K562 (cell line): ENCODE measurements around the gene IFNAR2. TPM values are rescaled to one million over a fixed set of nuclear protein-coding genes. Genes with fewer than 3 reads are reported as not detected.

Source experiments
- ATAC-seq: fragments of 200-7000 bp; cut with Tn5 transposase; 3 replicates; pipeline ENCODE4 v1.9.1; 2020; ENCODE audit warnings: moderate library complexity
- BruUV-seq: library from RNA; stranded (reverse); fragments of 400-500 nt; replicated peaks from 2 replicates; lab custom pipeline; 2021; lab: Mats Ljungman, UMichigan
- CTCF ChIA-PET: fragments of 300-600 bp; formaldehyde crosslinking; extraction: SDS; loops from one replicate; lab custom pipeline; 2021; ENCODE audit warnings: low intra/inter-chr PET ratio; lab: Yijun Ruan, JAX
- POLR2A ChIA-PET: fragments of 300-600, 350-650 bp; sonication (Branson Sonifier 250); formaldehyde crosslinking; extraction: SDS; loops from one replicate; lab custom pipeline; 2021; ENCODE audit warnings: antibody characterized with exemption, inconsistent platforms; lab: Yijun Ruan, JAX
- DNase-seq, 4 experiments: peaks; one replicate each; pipeline versions ENCODE4 v3.0.0 to v3.0.0-alpha.2; 2011 to 2018; ENCODE audit warnings: low spot score in 3 of 4, mixed read lengths in 3 of 4; ENCODE audit errors: extremely low read depth in 1 of 4
- FAIRE-seq: peaks from 2 replicates; lab custom pipeline; 2011; peaks lifted over from hg19 to GRCh38; lab: Jason Lieb, UNC
- H2AFZ ChIP-seq: 2 replicates; pipeline ENCODE4 v1.6.0; 2011; ENCODE audit warnings: low read depth, low read length, control low read depth, inconsistent platforms
- H3K27ac ChIP-seq: fragments of 200-600 bp; 3 replicates; pipeline ENCODE4 v1.8.0; 2011; ENCODE audit warnings: low read depth, mild to moderate bottlenecking, control low read depth, inconsistent platforms, low read length, moderate library complexity, mixed read lengths; ENCODE audit errors: extremely low read depth
- H3K27me3 ChIP-seq, 2 experiments: fragments of 300-600 bp in 1 of 2; 2 replicates in 1 of 2; 3 replicates in 1 of 2; pipeline versions ENCODE4 v1.6.0 to v1.8.0; 2011; ENCODE audit warnings: inconsistent platforms in 2 of 2, low read length in 2 of 2, mild to moderate bottlenecking in 1 of 2, mixed read lengths in 1 of 2, moderate library complexity in 1 of 2; ENCODE audit not compliant: control insufficient read depth in 2 of 2, insufficient read depth in 2 of 2
- H3K36me3 ChIP-seq: fragments of 300-600 bp; 3 replicates; pipeline ENCODE4 v1.8.0; 2011; ENCODE audit warnings: mild to moderate bottlenecking, low read length, inconsistent platforms; ENCODE audit not compliant: control insufficient read depth, insufficient read depth
- H3K4me1 ChIP-seq, 2 experiments: fragments of 200-600 bp in 1 of 2; replicated peaks in 1 of 2; 2 replicates in 1 of 2; 3 replicates in 1 of 2; pipeline versions ENCODE4 v1.5.1 to v1.8.0; 2011; ENCODE audit warnings: inconsistent platforms in 2 of 2, low read length in 2 of 2, mild to moderate bottlenecking in 1 of 2, mixed read lengths in 1 of 2, moderate library complexity in 1 of 2; ENCODE audit not compliant: control insufficient read depth in 2 of 2, insufficient read depth in 2 of 2
- H3K4me2 ChIP-seq: 2 replicates; pipeline ENCODE4 v1.6.1; 2011; ENCODE audit warnings: low read length, control low read depth, inconsistent platforms, mixed read lengths; ENCODE audit not compliant: insufficient read depth
- H3K4me3 ChIP-seq: fragments of 200-600 bp; sonication (generic), shearing (Covaris generic); 2 replicates; pipeline ENCODE4 v1.5.1; 2016; ENCODE audit warnings: control low read depth, inconsistent platforms
- H3K79me2 ChIP-seq: fragments of 200-600 bp; 3 replicates; pipeline ENCODE4 v1.8.0; 2011; ENCODE audit warnings: low read length, inconsistent platforms; ENCODE audit not compliant: control insufficient read depth, insufficient read depth
- H3K9ac ChIP-seq, 2 experiments: 2 replicates each; pipeline versions ENCODE4 v1.6.0 to v1.6.1; 2011; ENCODE audit warnings: low read depth in 2 of 2, low read length in 2 of 2, control low read depth in 1 of 2, inconsistent platforms in 1 of 2, mild to moderate bottlenecking in 1 of 2, mixed read lengths in 1 of 2; ENCODE audit not compliant: insufficient read depth in 1 of 2
- H3K9me1 ChIP-seq: one replicate; pipeline ENCODE4 v1.6.0; 2011; ENCODE audit warnings: inconsistent platforms, mild to moderate bottlenecking, low read length, moderate library complexity; ENCODE audit not compliant: control insufficient read depth, insufficient read depth
- H3K9me3 ChIP-seq: replicated peaks from 2 replicates; pipeline ENCODE4 v1.5.1; 2011; ENCODE audit warnings: low read depth, low read length, inconsistent platforms; ENCODE audit not compliant: control insufficient read depth, insufficient read depth
- H4K20me1 ChIP-seq: replicated peaks from 2 replicates; pipeline ENCODE4 v1.6.1; 2011; ENCODE audit warnings: low read length, inconsistent platforms, mixed read lengths; ENCODE audit not compliant: control insufficient read depth, insufficient read depth
- BCLAF1 ChIP-seq, 2 experiments: fragments of 450-650 bp in 1 of 2; IDR thresholded peaks; 2 replicates each; pipeline ENCODE4 v1.6.1; 2011 to 2017; ENCODE audit warnings: low read depth in 2 of 2, antibody characterized with exemption in 1 of 2, borderline replicate concordance in 1 of 2, low read length in 1 of 2, mild to moderate bottlenecking in 1 of 2, mixed read lengths in 1 of 2; ENCODE audit not compliant: control insufficient read depth in 1 of 2
- BRCA1 ChIP-seq, 2 experiments: fragments of 450-650 bp in 1 of 2; sonication (generic) in 1 of 2; formaldehyde crosslinking in 1 of 2; IDR thresholded peaks; 2 replicates each; pipeline versions ENCODE4 v1.5.0 to v1.6.1; 2017 to 2020; ENCODE audit warnings: mild to moderate bottlenecking in 1 of 2, missing genetic modification reagents in 1 of 2
- CBFA2T3 ChIP-seq: fragments of 450-650 bp; IDR thresholded peaks from 2 replicates; pipeline ENCODE4 v1.6.1; 2017
- NR2F6 ChIP-seq: fragments of 450-650 bp; formaldehyde crosslinking; IDR thresholded peaks from 2 replicates; pipeline ENCODE4 v1.4.0; 2020; ENCODE audit warnings: mild to moderate bottlenecking
- RNF219 ChIP-seq: fragments of 250-450 bp; sonication (Bioruptor Pico); IDR thresholded peaks from 2 replicates; pipeline ENCODE4 v1.5.0; 2022; ENCODE audit warnings: mild to moderate bottlenecking
- SP1 ChIP-seq: sonication (generic); formaldehyde crosslinking; IDR thresholded peaks from 2 replicates; pipeline ENCODE4 v1.8.1; 2022; ENCODE audit warnings: mild to moderate bottlenecking, missing genetic modification reagents
- SREBF1 ChIP-seq: fragments of 150-350 bp; IDR thresholded peaks from 2 replicates; pipeline ENCODE4 v1.6.1; 2014; ENCODE audit warnings: antibody characterized with exemption, low read depth, low read length, borderline replicate concordance
- ZFX ChIP-seq: sonication (generic); formaldehyde crosslinking; IDR thresholded peaks from 2 replicates; pipeline ENCODE4 v1.8.0; 2022; ENCODE audit warnings: mild to moderate bottlenecking, missing genetic modification reagents, moderate library complexity
- WGBS: fragments of 100-300 bp; shearing (Covaris generic); methylation state at CpG from one replicate; pipeline ENCODE4 v1.1.6; 2016; ENCODE audit warnings: low coverage, mixed read lengths; ENCODE audit not compliant: insufficient coverage; ENCODE audit errors: missing lambda C conversion rate; 5-methylcytosine and 5-hydroxymethylcytosine counted together
- in situ Hi-C: fragments of 300-500 bp; cut with MboI; formaldehyde crosslinking; loops from 4 replicates; pipeline ENCODE4 v1.15.0; 2018; ENCODE audit warnings: inconsistent platforms, mixed read lengths
- intact Hi-C: fragments of 100-400 bp; cut with micrococcal nuclease; formaldehyde crosslinking; loops from 2 replicates; pipeline ENCODE4 v1.14.2; 2022
- polyA plus RNA-seq, 8 experiments: library from polyadenylated mRNA; depleted of rRNA in 4 of 8; stranded (reverse) in 5 of 8; unstranded in 3 of 8; fragments of >200 nt; fragmentation: Nextera tagmentation in 2 of 8; fragmentation: Illumina TruSeq in 1 of 8; extraction: Ambion mirVana in 2 of 8; extraction: Trizol in 1 of 8; gene quantifications; 2 replicates each; pipeline versions ENCODE4 v1.2.1 to v1.2.3, GENCODE V29; 2011 to 2014; ENCODE audit warnings: inconsistent platforms in 1 of 8, missing spikeins in 1 of 8
- total RNA-seq, 7 experiments: library from RNA; depleted of rRNA in 6 of 7; stranded (reverse); fragments of >200 nt in 6 of 7; fragmentation: Illumina TruSeq in 2 of 7; extraction: Trizol in 2 of 7; gene quantifications; 2 replicates each; pipeline versions ENCODE4 v1.2.1 to v1.2.3, GENCODE V29; 2011 to 2021; ENCODE audit warnings: low replicate concordance in 1 of 7

IFNAR2 gene
- total and polyA plus RNA-seq, 9 of the 15 experiments (the other 6 are each of a cell fraction or from before 2014, with no cell fraction given): 1.7 to 48.3 (median 8.4) TPM

GRCh38 chr21:33230545-33231324 lies 997 bp downstream of the IFNAR2 start:
- in situ Hi-C loops: no loop called here
- peak; percentile 67 for ATAC-seq
- 2% methylated on average over 24 of the region's 30 CpGs for WGBS
- Histone ChIP-seq H3K36me3 (peaks cover 5% of the 10 kb centered on the region; the same call in 1 of the 3 replicates), H3K4me3 (peak overlapping the region; percentile 86), H3K9me1 (no peaks in the 10 kb centered on the region), H3K27ac (peak overlapping the region; percentile 79), H3K9ac (peak overlapping the region; percentile 67 to 98), H3K79me2 (peaks cover 33% of the 10 kb centered on the region), H2AFZ (peak overlapping the region; percentile 89), H4K20me1 (no peaks in the 10 kb centered on the region), H3K4me2 (peak overlapping the region; percentile 85), H3K27me3 (no peaks in the 10 kb centered on the region), H3K9me3 (no peaks in the 10 kb centered on the region), H3K4me1 (peaks cover 29 to 36% of the 10 kb centered on the region in 2 experiments)
- intact Hi-C loops: no loop called here
- ChIA-PET CTCF (interaction anchor here (0.7 to 1.8 kb wide), 3 partner anchors 31 to 870 kb away, joined by 3 to 5 read pairs (median 3); no protein-coding TSS in a partner anchor), POLR2A (interaction anchor here (1.0 to 1.8 kb wide), 4 partner anchors 9 to 94 kb away, joined by 3 to 7 read pairs (median 4); partner anchors contain the start of gene IFNAR1)
- BruUV-seq: no TSS peak
- peak; percentile 11 for FAIRE-seq
- DNase-seq: peak; percentile 67 to 71 (median 68)
- TF ChIP-seq BRCA1 (IDR thresholded peaks at IDR 0.05) (no peak), BRCA1 (CRISPR knock-in tag; IDR thresholded peaks at IDR 0.05) (no peak), NR2F6 (CRISPR knock-in tag) (no peak), SP1 (CRISPR knock-in tag) (0 out of 2 replicates have a peak, but pooled peaks have one; percentile 57), RNF219 (CRISPR knock-in tag) (no peak), ZFX (CRISPR knock-in tag) (peak; percentile 67), BCLAF1 (IDR thresholded peaks at IDR 0.05; ENCODE audit: borderline replicate concordance in 1 of 2, control insufficient read depth in 1 of 2, low read depth in 2 of 2, low read length in 1 of 2) (no peak), SREBF1 (no peak), CBFA2T3 (peak; percentile 53)
